Measurements from ENCODE around the gene RAD52. TPM values are rescaled to one million over a fixed set of nuclear protein-coding genes. Genes with fewer than 3 reads are reported as not detected.
A peak's percentile ranks its signal among the peaks of the same experiment; 100 is the strongest.

Gene RAD52
- polyA plus RNA-seq, 3 donors: 0.79 to 14.3 (median 1.1) TPM

DNA sequence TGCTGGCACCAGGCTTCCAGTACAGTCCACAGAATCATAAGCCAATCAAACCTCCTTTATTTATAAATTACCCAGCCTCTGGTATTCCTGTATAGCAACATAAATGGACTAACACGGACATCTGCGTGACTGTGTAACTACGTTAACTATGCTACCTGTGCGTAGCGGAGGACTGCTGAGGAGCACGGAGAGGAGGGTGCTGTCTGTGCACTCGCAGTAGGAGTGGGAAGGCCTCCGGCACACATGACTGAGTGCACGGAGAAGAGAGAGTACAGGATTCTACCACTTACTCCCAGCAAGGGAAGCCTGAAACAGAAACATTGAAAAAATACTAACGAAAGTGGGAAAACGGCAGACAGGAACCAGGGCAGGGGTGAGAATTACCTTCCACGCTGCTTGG lies 22.9 kb downstream of the RAD52 start:
- 100% methylated on average over 4 of the region's 12 CpGs for WGBS (ENCODE audit: insufficient coverage)
- Histone ChIP-seq H3K79me2 (ENCODE audit: insufficient read depth, low read length) (no peaks in the 10 kb centered on the region), H3K27ac (ENCODE audit: low read depth in 1 of 2, low read length in 2 of 2) (no peak overlapping the region), H3K4me1 (ENCODE audit: control insufficient read depth in 1 of 2, insufficient read depth in 2 of 2, low read length in 2 of 2) (peaks cover 0 to 3% of the 10 kb centered on the region in 2 donors), H3K4me2 (replicated peaks; ENCODE audit: extremely low read depth, low read length, poor library complexity, severe bottlenecking) (no peak overlapping the region), H3K36me3 (replicated peaks in 1 of 2; ENCODE audit: control insufficient read depth in 1 of 2, insufficient read depth in 2 of 2, low read length in 2 of 2) (peaks cover 63 to 80% of the 10 kb centered on the region in 2 donors), H3K9me3 (replicated peaks in 1 of 2; ENCODE audit: control insufficient read depth in 1 of 2, insufficient read depth in 1 of 2, low read length in 2 of 2) (no peaks in the 10 kb centered on the region), H4K20me1 (ENCODE audit: insufficient read depth, low read length) (no peaks in the 10 kb centered on the region), H3K9ac (ENCODE audit: insufficient read depth, low read length, poor library complexity, severe bottlenecking) (no peak overlapping the region), H3K4me3 (replicated peaks in 1 of 3; ENCODE audit: low read depth in 2 of 3, low read length in 3 of 3) (no peak overlapping the region), H2AFZ (ENCODE audit: insufficient read depth, low read depth, low read length, poor library complexity, severe bottlenecking) (no peak overlapping the region), H3K27me3 (ENCODE audit: control insufficient read depth in 2 of 2, insufficient read depth in 2 of 2, low read length in 2 of 2) (no peaks in the 10 kb centered on the region)
- Mint-ChIP-seq H3K9me3 (no peaks in the 10 kb centered on the region), H3K27ac (peak overlapping the region in 1 of 7 donors; percentile 67), H3K27me3 (ENCODE audit: low read depth in 3 of 3) (peaks cover 0 to 2% (median 0%) of the 10 kb centered on the region in 3 donors), H3K4me3 (no peak overlapping the region), H3K4me1 (peaks cover 4% of the 10 kb centered on the region), H3K36me3 (peaks cover 59 to 90% of the 10 kb centered on the region in 2 donors)
- TF ChIP-seq, protein P1, sequence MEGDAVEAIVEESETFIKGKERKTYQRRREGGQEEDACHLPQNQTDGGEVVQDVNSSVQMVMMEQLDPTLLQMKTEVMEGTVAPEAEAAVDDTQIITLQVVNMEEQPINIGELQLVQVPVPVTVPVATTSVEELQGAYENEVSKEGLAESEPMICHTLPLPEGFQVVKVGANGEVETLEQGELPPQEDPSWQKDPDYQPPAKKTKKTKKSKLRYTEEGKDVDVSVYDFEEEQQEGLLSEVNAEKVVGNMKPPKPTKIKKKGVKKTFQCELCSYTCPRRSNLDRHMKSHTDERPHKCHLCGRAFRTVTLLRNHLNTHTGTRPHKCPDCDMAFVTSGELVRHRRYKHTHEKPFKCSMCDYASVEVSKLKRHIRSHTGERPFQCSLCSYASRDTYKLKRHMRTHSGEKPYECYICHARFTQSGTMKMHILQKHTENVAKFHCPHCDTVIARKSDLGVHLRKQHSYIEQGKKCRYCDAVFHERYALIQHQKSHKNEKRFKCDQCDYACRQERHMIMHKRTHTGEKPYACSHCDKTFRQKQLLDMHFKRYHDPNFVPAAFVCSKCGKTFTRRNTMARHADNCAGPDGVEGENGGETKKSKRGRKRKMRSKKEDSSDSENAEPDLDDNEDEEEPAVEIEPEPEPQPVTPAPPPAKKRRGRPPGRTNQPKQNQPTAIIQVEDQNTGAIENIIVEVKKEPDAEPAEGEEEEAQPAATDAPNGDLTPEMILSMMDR (IDR thresholded peaks at IDR 0.05): no peak
- DNase-seq: no peak
- intact Hi-C loops (cut with micrococcal nuclease): no loop called here

- TF ChIP-seq, protein P1 (IDR thresholded peaks at IDR 0.05): no peak
- no peak overlapping the region for H3K4me3 ChIP-seq (replicated peaks in 1 of 3; ENCODE audit: low read depth in 2 of 3, low read length in 3 of 3)
- H2AFZ ChIP-seq (ENCODE audit: insufficient read depth, low read depth, low read length, poor library complexity, severe bottlenecking): no peak overlapping the region
- 100% methylated on average over 1 of the region's 2 CpGs for WGBS (ENCODE audit: insufficient coverage)
- peak overlapping the region in 1 of 7 donors; percentile 21 for H3K27ac Mint-ChIP-seq
- H3K4me1 ChIP-seq (ENCODE audit: control insufficient read depth in 1 of 2, insufficient read depth in 2 of 2, low read length in 2 of 2): peaks cover 0 to 3% of the 10 kb centered on the region in 2 donors
- peaks cover 0 to 2% (median 0%) of the 10 kb centered on the region in 7 donors for H3K9me3 Mint-ChIP-seq
- H3K27me3 Mint-ChIP-seq (ENCODE audit: low read depth in 3 of 3): peaks cover 0 to 4% (median 0%) of the 10 kb centered on the region in 3 donors
- intact Hi-C loops (cut with micrococcal nuclease): no loop called here
- peaks cover 43 to 77% of the 10 kb centered on the region in 2 donors for H3K36me3 ChIP-seq (replicated peaks in 1 of 2; ENCODE audit: control insufficient read depth in 1 of 2, insufficient read depth in 2 of 2, low read length in 2 of 2)
- no peaks in the 10 kb centered on the region for H3K79me2 ChIP-seq (ENCODE audit: insufficient read depth, low read length)
- no peak overlapping the region for H3K4me2 ChIP-seq (replicated peaks; ENCODE audit: extremely low read depth, low read length, poor library complexity, severe bottlenecking)
- peaks cover 4% of the 10 kb centered on the region for H3K4me1 Mint-ChIP-seq
- H3K9me3 ChIP-seq (replicated peaks in 1 of 2; ENCODE audit: control insufficient read depth in 1 of 2, insufficient read depth in 1 of 2, low read length in 2 of 2): no peaks in the 10 kb centered on the region
- no peaks in the 10 kb centered on the region for H4K20me1 ChIP-seq (ENCODE audit: insufficient read depth, low read length)
- peaks cover 51 to 93% of the 10 kb centered on the region in 2 donors for H3K36me3 Mint-ChIP-seq
- H3K27me3 ChIP-seq (ENCODE audit: control insufficient read depth in 2 of 2, insufficient read depth in 2 of 2, low read length in 2 of 2): no peaks in the 10 kb centered on the region
- DNase-seq: no peak
- H3K4me3 Mint-ChIP-seq: no peak overlapping the region
- no peak overlapping the region for H3K9ac ChIP-seq (ENCODE audit: insufficient read depth, low read length, poor library complexity, severe bottlenecking)
- no peak overlapping the region for H3K27ac ChIP-seq (ENCODE audit: low read depth in 1 of 2, low read length in 2 of 2)
Measured at GRCh38 chr12:922285-922684, 27.2 kb downstream of the RAD52 start.

Data from CD14-positive monocyte (primary cell).